Right lobe of liver (tissue), 6 donors: ENCODE measurements around the gene CACNA1C. TPM values are rescaled to one million over a fixed set of nuclear protein-coding genes. Genes with fewer than 3 reads are reported as not detected.

Experiments used
- ATAC-seq, 4 donors: fragments of 200-7000 bp; cut with Tn5 transposase; one replicate each; pipeline ENCODE4 v1.9.1; 2020; ENCODE audit warnings: mild to moderate bottlenecking in 4 of 4, moderate library complexity in 4 of 4
- DNase-seq, 3 donors: peaks; one replicate each; pipeline ENCODE4 v3.0.0-alpha.2; 2020
- H3K27ac ChIP-seq, 3 donors: fragments of 200-600 bp; one replicate each; pipeline ENCODE4 v1.8.0; 2022
- H3K27me3 ChIP-seq, 2 donors: fragments of 200-600 bp; one replicate each; pipeline ENCODE4 v1.8.0; 2022
- H3K36me3 ChIP-seq, 4 donors: fragments of 200-600 bp; sonication (generic) in 1 of 4; one replicate each; pipeline versions ENCODE4 v1.5.1 to v1.8.0; 2017 to 2022; ENCODE audit warnings: control low read depth in 1 of 4
- H3K4me1 ChIP-seq, 4 donors: fragments of 200-600 bp; sonication (generic) in 1 of 4; one replicate each; pipeline versions ENCODE4 v1.5.1 to v1.8.0; 2017 to 2022; ENCODE audit warnings: control low read depth in 1 of 4
- H3K4me3 ChIP-seq, 3 donors: fragments of 200-600 bp; one replicate each; pipeline ENCODE4 v1.8.0; 2022
- H3K9me3 ChIP-seq, 4 donors: fragments of 200-600 bp; sonication (generic) in 1 of 4; one replicate each; pipeline versions ENCODE4 v1.5.1 to v1.8.0; 2017 to 2022; ENCODE audit warnings: control low read depth in 1 of 4
- CTCF ChIP-seq, 4 donors: fragments of 200-600 bp in 3 of 4; fragments of 450-650 bp in 1 of 4; IDR thresholded peaks; one replicate each; pipeline versions ENCODE4 v1.5.1 to v1.8.0; 2016 to 2022; ENCODE audit warnings: antibody characterized with exemption in 4 of 4, mild to moderate bottlenecking in 2 of 4
- POLR2A ChIP-seq: fragments of 450-650 bp; IDR thresholded peaks from one replicate; pipeline ENCODE4 v1.6.1; 2017; ENCODE audit warnings: antibody characterized with exemption, mild to moderate bottlenecking
- WGBS: methylation state at CpG from one replicate; pipeline ENCODE4 v1.1.6; 2018; ENCODE audit warnings: low coverage, low lambda C conversion rate; ENCODE audit not compliant: insufficient coverage; ENCODE audit errors: missing lambda C conversion rate; 5-methylcytosine and 5-hydroxymethylcytosine counted together
- intact Hi-C, 2 donors: fragments of 100-400 bp; cut with DNase I; formaldehyde crosslinking; loops; one replicate each; pipeline versions ENCODE4 v1.11.2 to v1.14.1; 2022
- total RNA-seq, 6 experiments: library from RNA; depleted of rRNA in 2 of 6; stranded (reverse); fragments of >200 nt in 2 of 6; fragmentation: NEBNext Ultra II Directional in 3 of 6; extraction: Animal tissue kit (Norgen Biotek cat#: 25700) in 3 of 6; gene quantifications; one replicate each; pipeline versions ENCODE4 v1.1.0 to v1.2.4, GENCODE V29; 2016 to 2023
- donor health status: DM: no; HTN: yes; CAD: no.
- donor health status: DM: no; HTN: no; CAD: no.
- donor health status: DM: no; HTN: no; CAD: no.
- donor health status: DM: no; HTN: yes; CAD: no.
- donor health status: DM: no; HTN: yes; CAD: no.

The CACNA1C gene
- total RNA-seq, 6 experiments from 2014 or later, result 0.18 to 1.0 (median 0.57) TPM

GRCh38 chr12:2432856-2433255 lies 380.1 kb downstream of the CACNA1C start:
- DNase-seq, result no peak
- Histone ChIP-seq H3K9me3 (no peaks in the 10 kb centered on the region), H3K27ac (no peak overlapping the region), H3K36me3 (no peaks in the 10 kb centered on the region), H3K27me3 (no peaks in the 10 kb centered on the region), H3K4me1 (no peaks in the 10 kb centered on the region), H3K4me3 (no peak overlapping the region)
- 73% methylated on average over 4 of the region's 5 CpGs for WGBS
- ATAC-seq, result no peak
- no peak for TF ChIP-seq POLR2A
- no peak for TF ChIP-seq CTCF (IDR thresholded peaks at IDR 0.05)
- intact Hi-C loops, result no loop called here

GRCh38 chr12:2435511-2435910 lies 382.7 kb downstream of the CACNA1C start:
- DNase-seq (no peak), ATAC-seq (no peak)
- no peak overlapping the region for H3K27ac ChIP-seq
- no peaks in the 10 kb centered on the region for H3K36me3 ChIP-seq
- H3K9me3 ChIP-seq, result no peaks in the 10 kb centered on the region
- intact Hi-C loops, result no loop called here
- no peaks in the 10 kb centered on the region for H3K27me3 ChIP-seq
- TF ChIP-seq CTCF (IDR thresholded peaks at IDR 0.05) (no peak), POLR2A (no peak)
- H3K4me1 ChIP-seq, result no peaks in the 10 kb centered on the region
- WGBS, result no CpG with 5 or more reads among the region's 11 CpGs
- no peak overlapping the region for H3K4me3 ChIP-seq

DNA sequence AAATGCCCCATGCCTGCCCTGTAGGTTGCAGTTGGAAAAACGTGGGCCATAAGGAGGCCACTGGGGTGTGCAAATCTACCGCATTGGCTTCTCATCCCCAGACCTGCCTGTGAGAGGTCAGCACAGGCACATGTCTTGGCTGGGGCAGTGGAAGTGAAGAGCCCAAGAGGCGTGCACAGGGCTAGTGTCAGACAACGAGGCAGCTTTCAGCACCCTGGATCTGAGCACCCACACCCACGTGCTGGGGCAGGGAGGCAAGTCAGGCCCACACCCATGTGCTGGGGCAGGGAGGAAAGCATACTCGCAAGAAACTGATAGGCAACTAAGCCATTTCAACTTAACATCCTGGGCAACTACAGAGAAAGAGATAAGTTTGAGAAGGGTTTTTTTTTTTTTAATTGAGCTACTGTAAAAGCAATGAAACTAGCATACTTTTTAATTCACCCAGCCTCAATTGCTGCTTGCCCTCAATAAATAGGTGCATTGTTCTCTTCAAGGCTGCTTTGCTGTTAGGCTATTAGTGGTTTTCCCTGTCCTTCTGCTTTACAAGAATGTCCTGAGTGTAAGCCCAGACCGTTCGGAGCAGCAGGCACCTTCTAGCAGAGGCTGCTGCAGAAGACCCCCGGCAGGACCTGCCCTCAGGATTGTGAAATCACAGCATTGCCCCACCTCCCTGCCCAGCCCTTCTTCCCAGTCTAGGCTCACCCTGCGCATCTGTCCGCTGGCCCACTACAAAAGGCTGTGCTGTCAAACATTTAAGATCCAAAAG lies 386.7 kb downstream of the CACNA1C start:
- ATAC-seq (no peak), DNase-seq (no peak)
- no peaks in the 10 kb centered on the region for H3K9me3 ChIP-seq
- no peak overlapping the region for H3K27ac ChIP-seq
- no peaks in the 10 kb centered on the region for H3K27me3 ChIP-seq
- 45% methylated on average over 6 of the region's 11 CpGs for WGBS
- intact Hi-C loops, result no loop called here
- H3K36me3 ChIP-seq, result no peaks in the 10 kb centered on the region
- no peaks in the 10 kb centered on the region for H3K4me1 ChIP-seq
- TF ChIP-seq POLR2A, result no peak
- no peak for TF ChIP-seq CTCF (IDR thresholded peaks at IDR 0.05)
- H3K4me3 ChIP-seq, result no peak overlapping the region

DNA sequence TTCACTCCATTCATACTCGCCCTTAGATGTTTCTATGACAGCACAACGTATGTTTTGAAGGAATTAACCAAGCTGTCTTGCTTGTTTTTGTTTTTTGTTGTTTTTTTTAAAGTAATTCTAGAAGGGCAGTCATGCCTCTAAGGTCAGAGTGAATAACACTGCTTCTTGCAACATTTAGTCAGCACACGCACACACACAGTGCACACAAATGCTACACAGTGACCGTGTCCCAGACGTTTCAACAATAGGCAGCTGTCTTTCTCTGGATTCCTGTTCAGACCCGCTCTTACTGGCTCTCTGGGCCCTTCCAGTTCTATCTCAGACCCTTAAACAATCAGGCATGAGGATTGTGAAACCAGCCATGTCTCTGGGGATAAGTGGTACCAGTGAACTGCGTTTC lies 391.0 kb downstream of the CACNA1C start:
- TF ChIP-seq CTCF (IDR thresholded peaks at IDR 0.05) (no peak), POLR2A (no peak)
- WGBS, result 75% methylated on average over 7 of the region's 7 CpGs
- no peak for DNase-seq

More for the DNA sequence above, 391.0 kb downstream of the CACNA1C start:
- Histone ChIP-seq H3K4me1 (no peaks in the 10 kb centered on the region), H3K27ac (no peak overlapping the region), H3K4me3 (no peak overlapping the region), H3K27me3 (no peaks in the 10 kb centered on the region), H3K36me3 (no peaks in the 10 kb centered on the region), H3K9me3 (no peaks in the 10 kb centered on the region)
- intact Hi-C loops, result no loop called here
- no peak for ATAC-seq
